ENCODE results near the gene PF4V1.

PF4V1 gene

GRCh38 chr4:73851293-73851692 is 1.8 kb upstream of the PF4V1 start:
- Histone ChIP-seq H3K4me3 (ENCODE audit: low read length) (no peak overlapping the region), H3K36me3 (ENCODE audit: insufficient read depth, low read length) (no peaks in the 10 kb centered on the region), H2AFZ (ENCODE audit: low read depth, low read length) (no peak overlapping the region), H3K4me1 (ENCODE audit: insufficient read depth, low read length) (no peaks in the 10 kb centered on the region), H3K9me3 (ENCODE audit: low read length) (no peaks in the 10 kb centered on the region), H3K27me3 (ENCODE audit: insufficient read depth, low read length) (no peaks in the 10 kb centered on the region)

GRCh38 chr4:73852771-73853170 is 325 bp upstream of the PF4V1 start:
- H3K27me3 ChIP-seq (ENCODE audit: insufficient read depth, low read length) = no peaks in the 10 kb centered on the region
- no peaks in the 10 kb centered on the region for H3K4me1 ChIP-seq (ENCODE audit: insufficient read depth, low read length)
- no peak overlapping the region for H2AFZ ChIP-seq (ENCODE audit: low read depth, low read length)
- H3K36me3 ChIP-seq (ENCODE audit: insufficient read depth, low read length) = no peaks in the 10 kb centered on the region
- H3K4me3 ChIP-seq (ENCODE audit: low read length) = no peak overlapping the region
- H3K9me3 ChIP-seq (ENCODE audit: low read length) = no peaks in the 10 kb centered on the region

- no peak overlapping the region for H3K4me3 ChIP-seq (ENCODE audit: low read length)
These were observed 800 bp downstream of the PF4V1 start for GRCh38 chr4:73853718-73854473.

GRCh38 chr4:73855406-73855805 is 2.3 kb downstream of the PF4V1 start:
- no peaks in the 10 kb centered on the region for H3K9me3 ChIP-seq (ENCODE audit: low read length)
- H3K36me3 ChIP-seq (ENCODE audit: insufficient read depth, low read length) = no peaks in the 10 kb centered on the region
- H3K4me1 ChIP-seq (ENCODE audit: insufficient read depth, low read length) = no peaks in the 10 kb centered on the region
- no peak overlapping the region for H3K4me3 ChIP-seq (ENCODE audit: low read length)
- H2AFZ ChIP-seq (ENCODE audit: low read depth, low read length) = no peak overlapping the region
- H3K27me3 ChIP-seq (ENCODE audit: insufficient read depth, low read length) = no peaks in the 10 kb centered on the region

More at GRCh38 chr4:73853718-73854473, 800 bp downstream of the PF4V1 start:
- no peaks in the 10 kb centered on the region for H3K27me3 ChIP-seq (ENCODE audit: insufficient read depth, low read length)
- no peak overlapping the region for H2AFZ ChIP-seq (ENCODE audit: low read depth, low read length)
- H3K9me3 ChIP-seq (ENCODE audit: low read length) = no peaks in the 10 kb centered on the region
- no peaks in the 10 kb centered on the region for H3K36me3 ChIP-seq (ENCODE audit: insufficient read depth, low read length)
- H3K4me1 ChIP-seq (ENCODE audit: insufficient read depth, low read length) = no peaks in the 10 kb centered on the region

GRCh38 chr4:73856518-73856917 is 3.4 kb downstream of the PF4V1 start:
- H2AFZ ChIP-seq (ENCODE audit: low read depth, low read length) = no peak overlapping the region
- no peaks in the 10 kb centered on the region for H3K9me3 ChIP-seq (ENCODE audit: low read length)
- H3K4me1 ChIP-seq (ENCODE audit: insufficient read depth, low read length) = no peaks in the 10 kb centered on the region
- no peaks in the 10 kb centered on the region for H3K36me3 ChIP-seq (ENCODE audit: insufficient read depth, low read length)
- no peak overlapping the region for H3K4me3 ChIP-seq (ENCODE audit: low read length)
- H3K27me3 ChIP-seq (ENCODE audit: insufficient read depth, low read length) = no peaks in the 10 kb centered on the region

- Histone ChIP-seq H3K4me1 (ENCODE audit: insufficient read depth, low read length) (no peaks in the 10 kb centered on the region), H2AFZ (ENCODE audit: low read depth, low read length) (no peak overlapping the region), H3K9me3 (ENCODE audit: low read length) (no peaks in the 10 kb centered on the region), H3K36me3 (ENCODE audit: insufficient read depth, low read length) (no peaks in the 10 kb centered on the region), H3K4me3 (ENCODE audit: low read length) (no peak overlapping the region), H3K27me3 (ENCODE audit: insufficient read depth, low read length) (no peaks in the 10 kb centered on the region)
These were observed 6.6 kb downstream of the PF4V1 start for GRCh38 chr4:73859614-73860088.

- Histone ChIP-seq H3K9me3 (ENCODE audit: low read length) (no peaks in the 10 kb centered on the region), H3K4me3 (ENCODE audit: low read length) (no peak overlapping the region), H2AFZ (ENCODE audit: low read depth, low read length) (no peak overlapping the region), H3K4me1 (ENCODE audit: insufficient read depth, low read length) (no peaks in the 10 kb centered on the region), H3K36me3 (ENCODE audit: insufficient read depth, low read length) (no peaks in the 10 kb centered on the region), H3K27me3 (ENCODE audit: insufficient read depth, low read length) (no peaks in the 10 kb centered on the region)
These were observed 7.1 kb downstream of the PF4V1 start for GRCh38 chr4:73860181-73860580.

- no peaks in the 10 kb centered on the region for H3K4me1 ChIP-seq (ENCODE audit: insufficient read depth, low read length)
- no peaks in the 10 kb centered on the region for H3K9me3 ChIP-seq (ENCODE audit: low read length)
- no peak overlapping the region for H2AFZ ChIP-seq (ENCODE audit: low read depth, low read length)
- H3K4me3 ChIP-seq (ENCODE audit: low read length) = no peak overlapping the region
- no peaks in the 10 kb centered on the region for H3K36me3 ChIP-seq (ENCODE audit: insufficient read depth, low read length)
- H3K27me3 ChIP-seq (ENCODE audit: insufficient read depth, low read length) = no peaks in the 10 kb centered on the region
These were observed 7.8 kb downstream of the PF4V1 start for GRCh38 chr4:73860917-73861316.

- Histone ChIP-seq H3K36me3 (ENCODE audit: insufficient read depth, low read length) (no peaks in the 10 kb centered on the region), H3K4me1 (ENCODE audit: insufficient read depth, low read length) (no peaks in the 10 kb centered on the region), H3K4me3 (ENCODE audit: low read length) (no peak overlapping the region), H2AFZ (ENCODE audit: low read depth, low read length) (no peak overlapping the region), H3K27me3 (ENCODE audit: insufficient read depth, low read length) (no peaks in the 10 kb centered on the region), H3K9me3 (ENCODE audit: low read length) (no peaks in the 10 kb centered on the region)
These were observed 9.2 kb downstream of the PF4V1 start for GRCh38 chr4:73862322-73862721.

- Histone ChIP-seq H2AFZ (ENCODE audit: low read depth, low read length) (no peak overlapping the region), H3K9me3 (ENCODE audit: low read length) (no peaks in the 10 kb centered on the region), H3K4me3 (ENCODE audit: low read length) (no peak overlapping the region), H3K4me1 (ENCODE audit: insufficient read depth, low read length) (no peaks in the 10 kb centered on the region), H3K36me3 (ENCODE audit: insufficient read depth, low read length) (no peaks in the 10 kb centered on the region), H3K27me3 (ENCODE audit: insufficient read depth, low read length) (no peaks in the 10 kb centered on the region)
These were observed 11.3 kb downstream of the PF4V1 start for GRCh38 chr4:73864365-73864764.

- Histone ChIP-seq H2AFZ (ENCODE audit: low read depth, low read length) (no peak overlapping the region), H3K4me3 (ENCODE audit: low read length) (no peak overlapping the region), H3K9me3 (ENCODE audit: low read length) (no peaks in the 10 kb centered on the region), H3K4me1 (ENCODE audit: insufficient read depth, low read length) (no peaks in the 10 kb centered on the region), H3K36me3 (ENCODE audit: insufficient read depth, low read length) (no peaks in the 10 kb centered on the region), H3K27me3 (ENCODE audit: insufficient read depth, low read length) (no peaks in the 10 kb centered on the region)
These were observed 11.9 kb downstream of the PF4V1 start for GRCh38 chr4:73864961-73865360.

- H3K4me3 ChIP-seq (ENCODE audit: low read length) = no peak overlapping the region
- H3K36me3 ChIP-seq (ENCODE audit: insufficient read depth, low read length) = no peaks in the 10 kb centered on the region
These were observed 12.5 kb downstream of the PF4V1 start for GRCh38 chr4:73865431-73866096.

GRCh38 chr4:73866246-73866645 is 13.2 kb downstream of the PF4V1 start:
- Histone ChIP-seq H3K9me3 (ENCODE audit: low read length) (no peaks in the 10 kb centered on the region), H3K36me3 (ENCODE audit: insufficient read depth, low read length) (no peaks in the 10 kb centered on the region), H3K27me3 (ENCODE audit: insufficient read depth, low read length) (no peaks in the 10 kb centered on the region), H2AFZ (ENCODE audit: low read depth, low read length) (no peak overlapping the region), H3K4me3 (ENCODE audit: low read length) (no peak overlapping the region), H3K4me1 (ENCODE audit: insufficient read depth, low read length) (no peaks in the 10 kb centered on the region)

More at GRCh38 chr4:73865431-73866096, 12.5 kb downstream of the PF4V1 start:
- no peaks in the 10 kb centered on the region for H3K9me3 ChIP-seq (ENCODE audit: low read length)
- no peak overlapping the region for H2AFZ ChIP-seq (ENCODE audit: low read depth, low read length)
- H3K4me1 ChIP-seq (ENCODE audit: insufficient read depth, low read length) = no peaks in the 10 kb centered on the region
- H3K27me3 ChIP-seq (ENCODE audit: insufficient read depth, low read length) = no peaks in the 10 kb centered on the region
